CD1c-positive myeloid dendritic cell (primary cell): ENCODE results near the gene FAS.
A peak's percentile ranks its signal among the peaks of the same experiment; 100 is the strongest.

Source experiments
- DNase-seq: peaks from one replicate; pipeline ENCODE4 v3.0.0-alpha.2; 2016; ENCODE audit errors: extremely low spot score

Gene FAS

DNA sequence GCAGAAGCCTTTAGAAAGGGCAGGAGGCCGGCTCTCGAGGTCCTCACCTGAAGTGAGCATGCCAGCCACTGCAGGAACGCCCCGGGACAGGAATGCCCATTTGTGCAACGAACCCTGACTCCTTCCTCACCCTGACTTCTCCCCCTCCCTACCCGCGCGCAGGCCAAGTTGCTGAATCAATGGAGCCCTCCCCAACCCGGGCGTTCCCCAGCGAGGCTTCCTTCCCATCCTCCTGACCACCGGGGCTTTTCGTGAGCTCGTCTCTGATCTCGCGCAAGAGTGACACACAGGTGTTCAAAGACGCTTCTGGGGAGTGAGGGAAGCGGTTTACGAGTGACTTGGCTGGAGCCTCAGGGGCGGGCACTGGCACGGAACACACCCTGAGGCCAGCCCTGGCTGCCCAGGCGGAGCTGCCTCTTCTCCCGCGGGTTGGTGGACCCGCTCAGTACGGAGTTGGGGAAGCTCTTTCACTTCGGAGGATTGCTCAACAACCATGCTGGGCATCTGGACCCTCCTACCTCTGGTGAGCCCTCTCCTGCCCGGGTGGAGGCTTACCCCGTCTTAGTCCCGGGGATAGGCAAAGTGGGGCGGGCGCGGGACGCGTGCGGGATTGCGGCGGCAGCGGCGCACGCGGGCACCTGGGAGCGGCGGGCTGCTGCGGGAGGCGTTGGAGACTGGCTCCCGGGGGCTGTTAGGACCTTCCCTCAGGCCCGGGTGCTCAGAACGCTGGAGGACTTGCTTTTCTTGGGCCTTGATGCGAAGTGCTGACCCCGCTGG is at the start of gene FAS:
FAS (plus strand) TSS at position 415 of the 777 bp plus-strand sequence; CDS start at position 494, 79 bp downstream.
- peak; percentile 77 for DNase-seq

- DNase-seq, result no peak
Measured at GRCh38 chr10:88941026-88941425, 49.6 kb upstream of the FAS start.

DNA sequence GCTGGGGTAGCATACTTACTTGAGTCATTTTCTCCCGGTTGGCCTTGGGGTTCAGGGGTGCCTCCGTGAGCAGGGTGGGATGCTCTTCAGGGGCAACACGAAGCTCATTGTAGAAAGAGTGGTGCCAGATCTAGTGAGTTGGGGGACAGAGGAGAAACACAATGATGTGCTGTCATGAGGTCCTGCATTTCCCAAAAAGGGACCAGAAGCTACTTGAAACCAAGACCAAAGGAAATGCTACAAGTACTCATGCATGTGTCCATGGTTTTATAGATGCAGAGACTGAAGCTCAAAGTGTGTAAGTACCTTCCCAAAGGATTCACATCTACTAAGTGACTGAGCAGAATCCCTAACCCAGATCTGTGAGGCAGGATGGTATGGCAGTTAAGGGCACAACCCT is 46.8 kb upstream of the FAS start:
- no peak for DNase-seq

GRCh38 chr10:88944813-88945212 is 45.8 kb upstream of the FAS start:
- peak; percentile 40 for DNase-seq

DNA sequence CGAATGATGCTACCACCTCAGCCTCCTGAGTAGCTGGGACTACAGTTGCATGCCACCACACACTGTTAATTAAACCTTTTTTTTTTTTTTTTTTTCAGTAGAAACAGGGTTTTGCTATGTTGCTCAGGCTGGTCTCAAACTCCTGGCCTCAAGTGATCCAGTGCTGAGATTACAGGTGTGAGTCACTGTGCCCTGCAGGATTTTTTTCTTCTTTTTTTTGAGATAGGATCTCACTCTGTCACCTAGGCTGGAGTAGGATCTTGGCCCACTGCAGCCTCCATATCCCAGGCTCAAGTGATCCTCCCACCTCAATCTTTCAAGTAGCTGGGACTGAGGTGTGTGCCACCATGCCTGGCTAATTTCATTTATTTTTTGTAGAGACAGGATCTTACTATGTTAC is 44.4 kb upstream of the FAS start:
- DNase-seq, result no peak

GRCh38 chr10:88946965-88947590 is 43.5 kb upstream of the FAS start:
- no peak for DNase-seq

GRCh38 chr10:88949051-88949450 is 41.5 kb upstream of the FAS start:
- DNase-seq, result no peak

DNA sequence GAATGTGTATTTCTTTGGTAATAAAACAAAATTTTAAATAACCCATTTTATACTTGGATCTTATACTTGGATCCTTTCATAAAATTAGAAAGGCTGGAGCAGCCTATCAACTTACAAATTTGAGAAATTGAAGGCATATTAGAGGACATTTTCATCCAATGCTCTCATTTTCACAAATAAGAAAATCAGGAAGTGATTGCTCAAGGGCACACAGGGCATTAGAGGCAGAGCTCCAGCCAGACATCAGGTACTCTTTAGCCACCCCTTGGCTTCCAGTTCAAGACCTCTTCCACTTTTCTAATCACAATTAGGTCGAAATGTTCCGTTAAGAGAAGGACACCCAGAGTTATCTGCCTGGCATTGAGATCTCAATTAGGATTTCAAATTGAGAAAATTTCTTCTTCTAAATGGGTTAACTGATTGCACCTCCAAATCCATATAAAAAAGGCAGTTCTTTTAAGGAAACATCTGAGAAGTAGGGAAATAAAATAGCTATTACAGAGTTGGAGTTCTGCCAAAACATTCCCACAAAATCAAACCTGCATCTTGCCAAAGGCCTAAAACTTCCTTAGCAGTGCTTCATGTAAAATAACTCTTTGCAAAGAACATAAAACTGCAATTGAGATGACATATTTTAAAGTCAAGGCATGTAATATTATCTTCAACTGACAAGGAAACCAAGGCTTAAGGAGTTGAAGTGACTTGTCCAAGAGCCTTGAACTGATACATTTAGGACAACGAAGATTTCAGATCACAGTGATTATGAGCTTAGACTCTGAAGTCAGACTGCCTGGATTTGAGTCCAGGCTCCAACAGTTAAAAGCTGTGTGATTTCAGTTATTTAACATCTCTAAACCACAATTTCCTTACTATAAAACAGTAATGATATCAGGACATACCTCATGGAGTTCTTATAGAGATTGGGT is 40.4 kb upstream of the FAS start:
- DNase-seq, result peak; percentile 23

GRCh38 chr10:88952647-88953111 is 37.9 kb upstream of the FAS start, which contains the start of gene ACTA2:
ACTA2 (minus strand) TSS chr10:88952773; CDS start chr10:88948930, 3,843 bp downstream.
- DNase-seq, result no peak

GRCh38 chr10:88953662-88954061 is 36.9 kb upstream of the FAS start:
- DNase-seq, result no peak

DNA sequence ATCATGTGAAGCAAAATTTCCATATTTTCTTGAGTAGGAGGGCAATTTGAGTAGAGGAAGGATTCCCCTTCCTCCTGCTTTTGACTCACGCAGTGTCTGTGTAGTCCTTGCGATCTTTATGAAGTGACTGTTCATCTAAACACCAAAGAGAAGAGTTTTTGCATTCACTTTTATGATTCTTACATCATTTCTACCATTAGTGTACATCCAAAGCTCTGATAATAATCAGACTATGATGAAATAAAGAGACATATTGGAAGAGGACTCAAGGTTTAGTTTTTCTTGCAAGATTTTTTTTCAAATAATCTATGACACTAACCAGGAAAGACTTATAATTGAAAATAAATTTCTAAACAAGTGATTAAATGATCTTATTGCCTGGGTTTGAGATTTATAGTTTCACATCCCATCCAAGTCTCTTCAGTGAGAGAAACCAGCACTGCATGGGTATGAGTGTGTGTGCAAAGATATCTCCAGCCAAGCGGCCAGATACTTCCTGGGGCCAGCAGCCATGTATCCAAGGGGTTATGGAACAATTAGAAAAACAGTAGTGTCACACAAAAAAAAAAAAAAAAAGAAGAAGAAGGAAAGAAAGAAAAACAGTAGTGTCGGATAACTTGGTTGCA is 36.0 kb upstream of the FAS start:
- no peak for DNase-seq

- no peak for DNase-seq
Measured at GRCh38 chr10:88957381-88957780, 33.2 kb upstream of the FAS start.

DNA sequence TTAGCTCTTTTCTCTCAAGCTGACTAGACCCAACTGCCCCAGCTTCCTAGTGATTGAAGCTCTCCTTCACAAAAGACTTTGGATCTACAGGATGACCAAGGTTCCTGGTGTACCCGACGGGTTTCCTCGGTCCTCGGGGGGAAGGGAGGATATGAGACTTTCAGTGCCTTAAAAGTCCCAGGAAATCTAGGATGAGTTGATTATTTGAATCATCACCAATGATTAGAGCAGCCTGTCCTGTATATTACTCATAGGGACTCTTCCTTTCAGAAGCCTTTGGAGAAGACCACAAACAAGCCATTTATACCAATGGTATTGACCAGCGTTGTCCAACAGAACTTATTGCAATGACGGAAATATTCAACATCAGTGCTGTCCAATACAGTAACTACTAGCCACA is 31.9 kb upstream of the FAS start:
- no peak for DNase-seq

DNA sequence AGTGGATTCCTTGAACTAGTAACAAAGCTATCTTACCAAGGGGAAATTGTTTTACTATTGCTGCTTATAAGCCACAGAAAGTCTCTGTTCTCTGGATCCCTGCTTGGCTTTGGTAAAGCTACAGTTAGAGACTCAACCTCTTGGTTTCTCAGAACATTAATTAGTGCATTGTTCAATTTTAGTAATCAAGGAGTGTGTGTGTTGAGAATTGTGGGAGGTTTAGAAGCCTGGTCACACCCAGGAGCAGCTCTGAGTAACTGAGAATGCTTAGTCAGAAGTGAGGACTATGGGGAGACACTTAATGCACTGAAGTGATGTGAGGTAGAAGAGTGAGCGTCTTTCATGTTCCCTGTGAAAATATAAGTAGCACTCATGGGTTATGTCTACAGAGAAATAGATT is 29.8 kb upstream of the FAS start:
- DNase-seq, result no peak

GRCh38 chr10:88961266-88961665 is 29.3 kb upstream of the FAS start:
- DNase-seq, result no peak

- DNase-seq, result no peak
Measured at GRCh38 chr10:88962336-88962735, 28.3 kb upstream of the FAS start.

DNA sequence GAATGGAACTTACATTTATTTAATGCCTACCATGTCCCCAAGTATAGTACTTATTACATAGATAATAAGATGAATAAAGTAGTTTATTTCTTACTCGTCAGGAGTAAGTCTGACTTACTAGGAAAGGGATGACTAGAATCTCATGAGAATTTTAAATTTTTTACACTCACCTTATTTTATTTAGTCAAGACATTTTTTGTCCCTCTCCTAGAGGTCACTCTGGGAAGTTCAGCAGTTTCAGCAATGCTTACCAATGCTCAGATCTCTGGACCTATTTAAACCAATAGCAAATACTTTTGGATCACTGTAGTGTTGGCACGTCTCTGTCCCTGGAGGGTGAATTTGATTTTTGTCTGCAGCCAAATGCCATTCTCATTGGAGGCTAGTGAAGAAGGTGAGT is 27.3 kb upstream of the FAS start:
- no peak for DNase-seq

GRCh38 chr10:88964360-88964759 is 26.2 kb upstream of the FAS start:
- no peak for DNase-seq

GRCh38 chr10:88964869-88965415 is 25.7 kb upstream of the FAS start:
- DNase-seq, result no peak

DNA sequence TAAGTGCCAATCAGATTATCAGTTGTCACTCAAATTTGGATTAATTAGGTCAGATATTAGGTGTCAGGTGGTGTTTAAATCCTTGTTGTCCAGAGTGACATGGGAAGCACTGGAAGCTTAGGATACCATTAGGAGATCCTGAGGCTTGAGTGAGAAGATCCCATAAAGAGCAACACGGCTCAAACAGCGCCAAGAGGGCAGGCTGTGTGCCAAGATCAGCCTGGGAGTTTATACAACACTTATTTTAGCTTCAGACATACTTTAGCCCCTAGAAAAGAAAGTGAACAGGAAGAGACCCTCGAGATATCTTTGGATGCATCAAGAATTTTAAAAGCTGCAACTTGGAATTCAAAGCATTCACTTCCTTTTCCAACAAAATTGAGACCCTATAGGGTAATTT is 23.8 kb upstream of the FAS start:
- DNase-seq, result no peak

DNA sequence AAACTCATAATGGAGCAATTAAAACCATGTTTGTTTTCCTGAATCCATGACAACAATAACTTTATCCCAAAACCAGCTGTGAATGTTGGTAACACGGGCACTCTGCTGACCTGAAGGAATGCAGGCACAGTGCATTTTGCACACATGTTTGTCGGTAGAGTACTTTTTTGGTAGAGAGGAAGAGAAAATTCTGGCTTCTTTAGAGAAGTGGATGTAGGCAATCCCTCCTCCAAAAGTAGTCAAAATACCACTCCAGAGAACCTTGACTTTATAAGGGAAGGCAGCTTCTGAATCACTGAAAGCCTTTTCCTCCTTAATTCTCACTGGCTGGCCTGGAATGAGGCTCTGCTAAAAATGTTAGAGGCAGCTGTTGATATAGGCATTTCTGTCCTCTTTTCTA is 22.2 kb upstream of the FAS start:
- DNase-seq, result no peak
